Chondrocyte (in vitro differentiated cells): Measurements from ENCODE around the gene PDE4D. TPM values are rescaled to one million over a fixed set of nuclear protein-coding genes. Genes with fewer than 3 reads are reported as not detected.

Source experiments
- DNase-seq: peaks from one replicate; pipeline ENCODE4 v3.0.0; 2021; ENCODE audit warnings: mixed read lengths, low spot score
- H3K27ac Mint-ChIP-seq: one replicate; pipeline ENCODE4 v1.8.0; 2021; ENCODE audit warnings: mild to moderate bottlenecking, moderate library complexity, mixed read lengths; ENCODE audit not compliant: unreplicated experiment
- H3K27me3 Mint-ChIP-seq: 2 replicates; pipeline ENCODE4 v1.8.0; 2021; ENCODE audit warnings: low read depth, mixed read lengths
- H3K36me3 Mint-ChIP-seq: 2 replicates; pipeline ENCODE4 v1.8.0; 2021; ENCODE audit warnings: low read depth, mixed read lengths
- H3K4me1 Mint-ChIP-seq: 2 replicates; pipeline ENCODE4 v1.8.0; 2021; ENCODE audit warnings: low read depth, mild to moderate bottlenecking, mixed read lengths
- H3K4me3 Mint-ChIP-seq: one replicate; pipeline ENCODE4 v1.8.0; 2021; ENCODE audit warnings: mild to moderate bottlenecking, moderate library complexity, mixed read lengths; ENCODE audit not compliant: unreplicated experiment
- H3K9me3 Mint-ChIP-seq: 2 replicates; pipeline ENCODE4 v1.8.0; 2021; ENCODE audit warnings: low read depth, mixed read lengths
- CTCF ChIP-seq: fragments of 200-600 bp; sonication (generic); IDR thresholded peaks from 2 replicates; pipeline ENCODE4 v1.5.0; 2021; ENCODE audit warnings: antibody characterized with exemption, mild to moderate bottlenecking, moderate library complexity
- total RNA-seq: library from RNA; stranded (reverse); gene quantifications from 3 replicates; pipeline ENCODE4 v1.2.1, GENCODE V29; 2021

Gene PDE4D
- total RNA-seq, 1 donor from 2014 or later: 21.1 TPM

GRCh38 chr5:59863777-59864176 is 29.7 kb downstream of the PDE4D start:
- H3K9me3 Mint-ChIP-seq: no peaks in the 10 kb centered on the region
- H3K4me1 Mint-ChIP-seq: peaks cover 6% of the 10 kb centered on the region
- peaks cover 6% of the 10 kb centered on the region for H3K27me3 Mint-ChIP-seq
- DNase-seq: no peak
- H3K36me3 Mint-ChIP-seq: no peaks in the 10 kb centered on the region
- no peak overlapping the region for H3K4me3 Mint-ChIP-seq
- no peak for TF ChIP-seq CTCF
- H3K27ac Mint-ChIP-seq: no peak overlapping the region

- Mint-ChIP-seq H3K4me3 (no peak overlapping the region), H3K36me3 (no peaks in the 10 kb centered on the region), H3K27ac (no peak overlapping the region), H3K9me3 (no peaks in the 10 kb centered on the region), H3K27me3 (peaks cover 15% of the 10 kb centered on the region), H3K4me1 (no peaks in the 10 kb centered on the region)
- no peak for DNase-seq
- no peak for TF ChIP-seq CTCF
These were observed 37.2 kb downstream of the PDE4D start for GRCh38 chr5:59856358-59856757.

- TF ChIP-seq CTCF: no peak
- H3K4me1 Mint-ChIP-seq: no peaks in the 10 kb centered on the region
These were observed 42.8 kb downstream of the PDE4D start for GRCh38 chr5:59850766-59851165.

GRCh38 chr5:59847586-59847985 is 45.9 kb downstream of the PDE4D start:
- peaks cover 1% of the 10 kb centered on the region for H3K36me3 Mint-ChIP-seq
- H3K4me3 Mint-ChIP-seq: no peak overlapping the region
- H3K4me1 Mint-ChIP-seq: no peaks in the 10 kb centered on the region
- TF ChIP-seq CTCF: no peak
- H3K27me3 Mint-ChIP-seq: peaks cover 9% of the 10 kb centered on the region
- H3K9me3 Mint-ChIP-seq: no peaks in the 10 kb centered on the region
- no peak for DNase-seq
- H3K27ac Mint-ChIP-seq: no peak overlapping the region

More at GRCh38 chr5:59850766-59851165, 42.8 kb downstream of the PDE4D start:
- Mint-ChIP-seq H3K4me3 (no peak overlapping the region), H3K36me3 (peaks cover 1% of the 10 kb centered on the region), H3K9me3 (no peaks in the 10 kb centered on the region), H3K27me3 (peaks cover 14% of the 10 kb centered on the region), H3K27ac (no peak overlapping the region)
- no peak for DNase-seq

- DNase-seq: no peak
- H3K4me1 Mint-ChIP-seq: no peaks in the 10 kb centered on the region
- no peak overlapping the region for H3K27ac Mint-ChIP-seq
- no peak for TF ChIP-seq CTCF
- peaks cover 15% of the 10 kb centered on the region for H3K27me3 Mint-ChIP-seq
- H3K36me3 Mint-ChIP-seq: peaks cover 1% of the 10 kb centered on the region
- no peak overlapping the region for H3K4me3 Mint-ChIP-seq
- no peaks in the 10 kb centered on the region for H3K9me3 Mint-ChIP-seq
These were observed 47.8 kb downstream of the PDE4D start for GRCh38 chr5:59845730-59846129.
